HepG2 (cell line): ENCODE results near the gene TWNK. TPM values are rescaled to one million over a fixed set of nuclear protein-coding genes. Genes with fewer than 3 reads are reported as not detected.

ENCODE experiments used
- EHMT2 ChIP-seq: fragments of 200-600 bp; sonication (generic); IDR thresholded peaks from 2 replicates; pipeline ENCODE4 v1.7.0; 2017; ENCODE audit warnings: antibody characterized with exemption, low read depth, low read length, borderline replicate concordance
- FOSL2 ChIP-seq: sonication (generic); formaldehyde crosslinking; IDR thresholded peaks from 2 replicates; pipeline ENCODE4 v1.4.0; 2020; ENCODE audit warnings: missing genetic modification reagents
- FOXM1 ChIP-seq: sonication (generic); formaldehyde crosslinking; IDR thresholded peaks from 2 replicates; pipeline ENCODE4 v1.5.0; 2020; ENCODE audit warnings: missing genetic modification reagents
- HNF1B ChIP-seq: sonication (generic); formaldehyde crosslinking; IDR thresholded peaks from 2 replicates; pipeline ENCODE4 v1.5.1; 2020; ENCODE audit warnings: mild to moderate bottlenecking, moderate library complexity, missing genetic modification reagents
- SIN3A ChIP-seq: IDR thresholded peaks from 2 replicates; pipeline ENCODE4 v1.6.1; 2011; ENCODE audit warnings: low read depth, mild to moderate bottlenecking, control low read depth, low read length, borderline replicate concordance
- STAT5B ChIP-seq: sonication (generic); formaldehyde crosslinking; IDR thresholded peaks from 2 replicates; pipeline ENCODE4 v1.4.0; 2020; ENCODE audit warnings: missing genetic modification reagents
- SYNCRIP ChIP-seq: fragments of 200-400 bp; formaldehyde crosslinking; IDR thresholded peaks from 2 replicates; pipeline ENCODE4 v1.6.1; 2018; ENCODE audit warnings: mild to moderate bottlenecking, low read depth, low read length; ENCODE audit not compliant: insufficient read depth
- TCF7L2 ChIP-seq: IDR thresholded peaks from 2 replicates; pipeline ENCODE4 v1.6.1; 2011; ENCODE audit warnings: mild to moderate bottlenecking, low read depth, low read length, moderate library complexity
- TFE3 ChIP-seq: IDR thresholded peaks from 2 replicates; pipeline ENCODE4 v1.6.1; 2016
- ZNF234 ChIP-seq: sonication (generic); formaldehyde crosslinking; conservative IDR thresholded peaks from 2 replicates; pipeline ENCODE4 v1.5.1; 2020; ENCODE audit warnings: mild to moderate bottlenecking, missing genetic modification reagents
- ZNF256 ChIP-seq: sonication (generic); formaldehyde crosslinking; conservative IDR thresholded peaks from 2 replicates; pipeline ENCODE4 v1.4.0; 2020; ENCODE audit warnings: missing genetic modification reagents
- ZNF282 ChIP-seq: fragments of 450-650 bp; IDR thresholded peaks from 2 replicates; pipeline ENCODE4 v1.6.1; 2018; ENCODE audit not compliant: partially characterized antibody
- ZNF446 ChIP-seq: sonication (generic); formaldehyde crosslinking; IDR thresholded peaks from 2 replicates; pipeline ENCODE4 v1.5.0; 2020; ENCODE audit warnings: mild to moderate bottlenecking, missing genetic modification reagents
- ZNF652 ChIP-seq: IDR thresholded peaks from 2 replicates; pipeline ENCODE4 v1.6.1; 2016; ENCODE audit warnings: low read depth, borderline replicate concordance
- ZNF687 ChIP-seq: sonication (generic); formaldehyde crosslinking; IDR thresholded peaks from 2 replicates; pipeline ENCODE4 v1.5.1; 2020; ENCODE audit warnings: mild to moderate bottlenecking, missing genetic modification reagents, moderate library complexity
- ZNF720 ChIP-seq: sonication (generic); formaldehyde crosslinking; IDR thresholded peaks from 2 replicates; pipeline ENCODE4 v1.4.0; 2020; ENCODE audit warnings: missing genetic modification reagents
- ZNF724P ChIP-seq: sonication (generic); formaldehyde crosslinking; IDR thresholded peaks from 2 replicates; pipeline ENCODE4 v1.8.0; 2022; ENCODE audit warnings: missing genetic modification reagents, borderline replicate concordance
- polyA plus RNA-seq, 8 experiments: library from polyadenylated mRNA; depleted of rRNA in 3 of 8; stranded (reverse) in 7 of 8; unstranded in 1 of 8; fragments of >200 nt; fragmentation: Illumina TruSeq in 4 of 8; extraction: Trizol in 4 of 8; gene quantifications; 2 replicates each; pipeline versions ENCODE4 v1.2.1 to v1.2.3, GENCODE V29; 2011 to 2016; ENCODE audit warnings: low read depth in 4 of 8, missing spikeins in 1 of 8, mixed read lengths in 1 of 8; ENCODE audit not compliant: insufficient read depth in 1 of 8
- total RNA-seq, 5 experiments: library from RNA; depleted of rRNA; stranded (reverse); fragments of >200 nt; fragmentation: Illumina TruSeq; extraction: Trizol; gene quantifications; 2 replicates each; pipeline ENCODE4 v1.2.3, GENCODE V29; 2016; ENCODE audit warnings: low read depth in 1 of 5
- TF ChIP-seq, protein P1 (sequence below): sonication (generic); formaldehyde crosslinking; conservative IDR thresholded peaks from 2 replicates; pipeline ENCODE4 v1.5.0; 2020; ENCODE audit warnings: missing genetic modification reagents
- TF ChIP-seq, protein P2 (sequence below): fragments of 450-650 bp; IDR thresholded peaks from 2 replicates; pipeline ENCODE4 v1.6.1; 2017; ENCODE audit warnings: mild to moderate bottlenecking

TWNK gene
- total and polyA plus RNA-seq, 2 of the 13 experiments (the other 11 are each of a cell fraction or from before 2014, with no cell fraction given) = 10.7 to 16.5 TPM

GRCh38 chr10:101032637-101033224, 45.4 kb downstream of the TWNK start (continued):
- TF ChIP-seq, protein P1, sequence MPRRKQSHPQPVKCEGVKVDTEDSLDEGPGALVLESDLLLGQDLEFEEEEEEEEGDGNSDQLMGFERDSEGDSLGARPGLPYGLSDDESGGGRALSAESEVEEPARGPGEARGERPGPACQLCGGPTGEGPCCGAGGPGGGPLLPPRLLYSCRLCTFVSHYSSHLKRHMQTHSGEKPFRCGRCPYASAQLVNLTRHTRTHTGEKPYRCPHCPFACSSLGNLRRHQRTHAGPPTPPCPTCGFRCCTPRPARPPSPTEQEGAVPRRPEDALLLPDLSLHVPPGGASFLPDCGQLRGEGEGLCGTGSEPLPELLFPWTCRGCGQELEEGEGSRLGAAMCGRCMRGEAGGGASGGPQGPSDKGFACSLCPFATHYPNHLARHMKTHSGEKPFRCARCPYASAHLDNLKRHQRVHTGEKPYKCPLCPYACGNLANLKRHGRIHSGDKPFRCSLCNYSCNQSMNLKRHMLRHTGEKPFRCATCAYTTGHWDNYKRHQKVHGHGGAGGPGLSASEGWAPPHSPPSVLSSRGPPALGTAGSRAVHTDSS (CRISPR knock-in tag) = no peak
- peak; percentile 50; the same call in 1 of the 2 replicates for TF ChIP-seq HNF1B
- TF ChIP-seq ZNF282 = no peak
- TF ChIP-seq, protein P2, sequence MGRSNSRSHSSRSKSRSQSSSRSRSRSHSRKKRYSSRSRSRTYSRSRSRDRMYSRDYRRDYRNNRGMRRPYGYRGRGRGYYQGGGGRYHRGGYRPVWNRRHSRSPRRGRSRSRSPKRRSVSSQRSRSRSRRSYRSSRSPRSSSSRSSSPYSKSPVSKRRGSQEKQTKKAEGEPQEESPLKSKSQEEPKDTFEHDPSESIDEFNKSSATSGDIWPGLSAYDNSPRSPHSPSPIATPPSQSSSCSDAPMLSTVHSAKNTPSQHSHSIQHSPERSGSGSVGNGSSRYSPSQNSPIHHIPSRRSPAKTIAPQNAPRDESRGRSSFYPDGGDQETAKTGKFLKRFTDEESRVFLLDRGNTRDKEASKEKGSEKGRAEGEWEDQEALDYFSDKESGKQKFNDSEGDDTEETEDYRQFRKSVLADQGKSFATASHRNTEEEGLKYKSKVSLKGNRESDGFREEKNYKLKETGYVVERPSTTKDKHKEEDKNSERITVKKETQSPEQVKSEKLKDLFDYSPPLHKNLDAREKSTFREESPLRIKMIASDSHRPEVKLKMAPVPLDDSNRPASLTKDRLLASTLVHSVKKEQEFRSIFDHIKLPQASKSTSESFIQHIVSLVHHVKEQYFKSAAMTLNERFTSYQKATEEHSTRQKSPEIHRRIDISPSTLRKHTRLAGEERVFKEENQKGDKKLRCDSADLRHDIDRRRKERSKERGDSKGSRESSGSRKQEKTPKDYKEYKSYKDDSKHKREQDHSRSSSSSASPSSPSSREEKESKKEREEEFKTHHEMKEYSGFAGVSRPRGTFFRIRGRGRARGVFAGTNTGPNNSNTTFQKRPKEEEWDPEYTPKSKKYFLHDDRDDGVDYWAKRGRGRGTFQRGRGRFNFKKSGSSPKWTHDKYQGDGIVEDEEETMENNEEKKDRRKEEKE = no peak
- TF ChIP-seq ZNF256 (CRISPR knock-in tag) = no peak
- no peak for TF ChIP-seq SYNCRIP
- no peak for TF ChIP-seq STAT5B
- peak; percentile 83 for TF ChIP-seq FOSL2 (CRISPR knock-in tag)
- no peak for TF ChIP-seq SIN3A
- no peak for TF ChIP-seq ZNF724P (CRISPR knock-in tag)
- TF ChIP-seq FOXM1 = no peak
- 0 out of 2 replicates have a peak, but pooled peaks have one; percentile 15 for TF ChIP-seq ZNF234 (CRISPR knock-in tag)
- no peak for TF ChIP-seq ZNF652 (CRISPR knock-in tag)
- no peak for TF ChIP-seq EHMT2
- TF ChIP-seq ZNF446 (CRISPR knock-in tag) = no peak
- no peak for TF ChIP-seq TCF7L2
- TF ChIP-seq ZNF720 (CRISPR knock-in tag) = no peak
- no peak for TF ChIP-seq TFE3 (CRISPR knock-in tag)
- TF ChIP-seq ZNF687 (CRISPR knock-in tag) = peak; percentile 3; the same call in 1 of the 2 replicates
